H9 (cell line): Measurements from ENCODE around the gene PRORP. TPM values are rescaled to one million over a fixed set of nuclear protein-coding genes. Genes with fewer than 3 reads are reported as not detected.
"Not testable (repeated sequence)": the region's sequence is repeated elsewhere in the genome, so short reads cannot be mapped to it uniquely, and the experiment has no call there.

Experiments used
- DNase-seq: peaks from one replicate; pipeline ENCODE4 v3.0.0-alpha.2; 2017
- H2AFZ ChIP-seq: one replicate; pipeline ENCODE4 v1.6.1; 2013; ENCODE audit warnings: mild to moderate bottlenecking, low read length, control low read depth, moderate library complexity
- H2AK5ac ChIP-seq: 2 replicates; pipeline ENCODE4 v1.6.1; 2013; ENCODE audit warnings: low read length, control low read depth, mixed read lengths; ENCODE audit not compliant: insufficient read length
- H2BK120ac ChIP-seq: one replicate; pipeline ENCODE4 v1.6.1; 2013; ENCODE audit warnings: low read depth, mild to moderate bottlenecking, low read length, control low read depth, inconsistent platforms; ENCODE audit not compliant: poor library complexity, severe bottlenecking
- H2BK12ac ChIP-seq: 2 replicates; pipeline ENCODE4 v1.6.1; 2013; ENCODE audit warnings: low read length, control low read depth, mixed read lengths, low read depth; ENCODE audit not compliant: insufficient read length
- H2BK15ac ChIP-seq: 2 replicates; pipeline ENCODE4 v1.6.1; 2013; ENCODE audit warnings: low read depth, low read length, control low read depth
- H2BK20ac ChIP-seq: one replicate; pipeline ENCODE4 v1.6.1; 2013; ENCODE audit warnings: low read depth, mild to moderate bottlenecking, low read length, control low read depth, inconsistent platforms; ENCODE audit not compliant: poor library complexity, severe bottlenecking
- H2BK5ac ChIP-seq: 2 replicates; pipeline ENCODE4 v1.6.1; 2013; ENCODE audit warnings: low read length, control low read depth, mixed read lengths; ENCODE audit not compliant: insufficient read length
- H3K14ac ChIP-seq: 2 replicates; pipeline ENCODE4 v1.6.1; 2013; ENCODE audit warnings: low read length, control low read depth; ENCODE audit not compliant: insufficient read depth
- H3K18ac ChIP-seq: 2 replicates; pipeline ENCODE4 v1.6.1; 2013; ENCODE audit warnings: low read depth, mild to moderate bottlenecking, mixed read lengths, low read length, control low read depth; ENCODE audit not compliant: insufficient read length
- H3K23ac ChIP-seq: 2 replicates; pipeline ENCODE4 v1.6.1; 2013; ENCODE audit warnings: low read length, control low read depth, mixed read lengths, low read depth; ENCODE audit not compliant: insufficient read length
- H3K23me2 ChIP-seq: 2 replicates; pipeline ENCODE4 v1.6.1; 2013; ENCODE audit warnings: low read depth, mild to moderate bottlenecking, mixed read lengths, low read length, control low read depth; ENCODE audit not compliant: insufficient read length, poor library complexity, severe bottlenecking
- H3K27ac ChIP-seq: 2 replicates; pipeline ENCODE4 v1.5.1; 2013; ENCODE audit warnings: low read length, control low read depth, mixed read lengths, low read depth; ENCODE audit not compliant: insufficient read length
- H3K27me3 ChIP-seq: 2 replicates; pipeline ENCODE4 v1.6.1; 2013; ENCODE audit warnings: low read length, control low read depth, inconsistent platforms; ENCODE audit not compliant: insufficient read depth
- H3K4ac ChIP-seq: 2 replicates; pipeline ENCODE4 v1.6.1; 2013; ENCODE audit warnings: low read depth, mild to moderate bottlenecking, control low read depth, inconsistent platforms, low read length, moderate library complexity
- H3K4me1 ChIP-seq: 2 replicates; pipeline ENCODE4 v1.6.1; 2013; ENCODE audit warnings: low read length, control low read depth, inconsistent platforms; ENCODE audit not compliant: insufficient read depth
- H3K4me2 ChIP-seq: 2 replicates; pipeline ENCODE4 v1.6.1; 2013; ENCODE audit warnings: low read length, control low read depth, mixed read lengths; ENCODE audit not compliant: insufficient read length, insufficient read depth
- H3K56ac ChIP-seq: 2 replicates; pipeline ENCODE4 v1.6.1; 2013; ENCODE audit warnings: low read depth, mild to moderate bottlenecking, mixed read lengths, low read length, control low read depth; ENCODE audit not compliant: insufficient read length
- H3K79me1 ChIP-seq: 2 replicates; pipeline ENCODE4 v1.6.1; 2013; ENCODE audit warnings: low read depth, mild to moderate bottlenecking, moderate library complexity, low read length, control low read depth, inconsistent platforms; ENCODE audit not compliant: insufficient read depth, poor library complexity, severe bottlenecking
- H3K79me2 ChIP-seq: 2 replicates; pipeline ENCODE4 v1.6.1; 2013; ENCODE audit warnings: low read length, control low read depth, inconsistent platforms; ENCODE audit not compliant: insufficient read depth
- H3K9ac ChIP-seq: 2 replicates; pipeline ENCODE4 v1.6.1; 2013; ENCODE audit warnings: low read length, control low read depth, mixed read lengths; ENCODE audit not compliant: insufficient read length; ENCODE audit errors: extremely low read depth
- H3K9me3 ChIP-seq: one replicate; pipeline ENCODE4 v1.6.1; 2013; ENCODE audit warnings: low read depth, low read length, inconsistent platforms; ENCODE audit not compliant: control insufficient read depth
- H3T11ph ChIP-seq: one replicate; pipeline ENCODE4 v1.6.1; 2013; ENCODE audit warnings: mild to moderate bottlenecking, low read length, control low read depth, inconsistent platforms
- H4K20me1 ChIP-seq: one replicate; pipeline ENCODE4 v1.6.1; 2013; ENCODE audit not compliant: control insufficient read depth, insufficient read length, insufficient read depth
- H4K5ac ChIP-seq: 2 replicates; pipeline ENCODE4 v1.6.1; 2013; ENCODE audit warnings: low read depth, mild to moderate bottlenecking, mixed read lengths, low read length, control low read depth; ENCODE audit not compliant: insufficient read length
- H4K8ac ChIP-seq: replicated peaks from 2 replicates; pipeline ENCODE4 v1.6.1; 2013; ENCODE audit warnings: low read length, control low read depth, mixed read lengths, low read depth; ENCODE audit not compliant: insufficient read length
- H4K91ac ChIP-seq: 2 replicates; pipeline ENCODE4 v1.6.1; 2013; ENCODE audit warnings: low read depth, mild to moderate bottlenecking, moderate library complexity, mixed read lengths, low read length, control low read depth; ENCODE audit not compliant: insufficient read length
- H3K27ac Mint-ChIP-seq, 3 experiments: 2 replicates in 2 of 3; 3 replicates in 1 of 3; pipeline ENCODE4 v1.8.0; 2020 to 2021; ENCODE audit warnings: mixed read lengths in 3 of 3, mild to moderate bottlenecking in 1 of 3, moderate library complexity in 1 of 3
- H3K27me3 Mint-ChIP-seq: 2 replicates; pipeline ENCODE4 v1.8.0; 2021; ENCODE audit warnings: low read depth, mild to moderate bottlenecking, moderate library complexity, mixed read lengths
- H3K36me3 Mint-ChIP-seq, 3 experiments: 2 replicates in 2 of 3; 3 replicates in 1 of 3; pipeline ENCODE4 v1.8.0; 2020 to 2021; ENCODE audit warnings: low read depth in 3 of 3, mixed read lengths in 3 of 3; ENCODE audit not compliant: insufficient read depth in 1 of 3
- H3K4me1 Mint-ChIP-seq, 2 experiments: 2 replicates each; pipeline ENCODE4 v1.8.0; 2020; ENCODE audit warnings: mixed read lengths in 2 of 2
- H3K4me3 Mint-ChIP-seq, 2 experiments: 2 replicates in 1 of 2; 3 replicates in 1 of 2; pipeline ENCODE4 v1.8.0; 2020 to 2021; ENCODE audit warnings: mild to moderate bottlenecking in 2 of 2, mixed read lengths in 2 of 2, moderate library complexity in 1 of 2
- H3K9me3 Mint-ChIP-seq, 2 experiments: 2 replicates in 1 of 2; 3 replicates in 1 of 2; pipeline ENCODE4 v1.8.0; 2020; ENCODE audit warnings: mild to moderate bottlenecking in 2 of 2, mixed read lengths in 2 of 2, moderate library complexity in 1 of 2
- WGBS: extraction: QIAGEN DNeasy Blood & Tissue Kit; methylation state at CpG from one replicate; pipeline ENCODE4 v1.1.7; 2013; ENCODE audit warnings: missing lambda C conversion rate, low lambda C conversion rate, mixed read lengths; ENCODE audit not compliant: insufficient read length; ENCODE audit errors: extremely low coverage; 5-methylcytosine and 5-hydroxymethylcytosine counted together
- total RNA-seq: library from RNA; stranded (reverse); gene quantifications from 2 replicates; pipeline ENCODE4 v1.2.1, GENCODE V29; 2021
- TF ChIP-seq, protein P1 (sequence below): fragments of 200-600 bp; sonication (generic); conservative IDR thresholded peaks from 3 replicates; pipeline ENCODE4 v1.8.0; 2021; ENCODE audit warnings: antibody characterized with exemption, mild to moderate bottlenecking

Gene PRORP
- total RNA-seq, 1 experiment from 2014 or later, result 37.7 TPM

DNA sequence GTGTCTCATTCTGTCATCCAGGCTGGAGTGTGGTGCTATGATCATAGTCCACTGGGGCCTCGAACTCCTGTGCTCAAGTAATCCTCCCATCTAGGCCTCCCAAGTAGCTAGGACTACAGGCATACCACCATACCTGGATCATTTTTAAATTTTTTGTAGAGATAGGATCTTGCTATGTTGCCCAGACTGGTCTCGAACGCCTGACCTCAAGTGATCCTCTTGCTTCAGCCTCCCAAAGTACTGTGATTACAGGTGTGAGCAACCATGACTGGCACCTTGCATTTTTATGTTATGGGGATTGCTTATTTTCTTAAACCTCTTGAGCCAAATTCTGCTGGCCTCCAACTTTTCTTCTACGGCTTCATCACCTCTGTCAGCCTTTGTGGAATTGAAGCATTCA, 26.9 kb downstream of the PRORP start:
- Histone ChIP-seq H3T11ph (no peak overlapping the region), H3K4me2 (no peak overlapping the region), H2AK5ac (no peak overlapping the region), H3K27ac (no peak overlapping the region), H3K18ac (no peak overlapping the region), H3K4me1 (no peaks in the 10 kb centered on the region), H3K79me2 (no peaks in the 10 kb centered on the region; the same call in 1 of the 2 replicates), H3K27me3 (no peaks in the 10 kb centered on the region), H4K91ac (no peak overlapping the region), H2BK5ac (no peak overlapping the region), H4K5ac (no peak overlapping the region), H3K23me2 (no peaks in the 10 kb centered on the region), H3K4ac (no peak overlapping the region), H2BK120ac (no peak overlapping the region), H2BK12ac (no peak overlapping the region), H2AFZ (no peak overlapping the region), H2BK15ac (no peak overlapping the region), H4K20me1 (no peaks in the 10 kb centered on the region), H2BK20ac (no peak overlapping the region), H3K9me3 (no peaks in the 10 kb centered on the region), H3K56ac (no peak overlapping the region), H3K79me1 (peaks cover 4% of the 10 kb centered on the region), H3K9ac (no peak overlapping the region), H3K23ac (no peak overlapping the region), H4K8ac (no peak overlapping the region), H3K14ac (no peak overlapping the region)
- DNase-seq, result no peak
- WGBS, result no CpG with 5 or more reads among the region's 4 CpGs
- H3K9me3 Mint-ChIP-seq, result peaks cover 5 to 8% of the 10 kb centered on the region in 2 experiments; a peak in 3 of 5 replicates
- no peak overlapping the region for H3K4me3 Mint-ChIP-seq
- TF ChIP-seq, protein P1, sequence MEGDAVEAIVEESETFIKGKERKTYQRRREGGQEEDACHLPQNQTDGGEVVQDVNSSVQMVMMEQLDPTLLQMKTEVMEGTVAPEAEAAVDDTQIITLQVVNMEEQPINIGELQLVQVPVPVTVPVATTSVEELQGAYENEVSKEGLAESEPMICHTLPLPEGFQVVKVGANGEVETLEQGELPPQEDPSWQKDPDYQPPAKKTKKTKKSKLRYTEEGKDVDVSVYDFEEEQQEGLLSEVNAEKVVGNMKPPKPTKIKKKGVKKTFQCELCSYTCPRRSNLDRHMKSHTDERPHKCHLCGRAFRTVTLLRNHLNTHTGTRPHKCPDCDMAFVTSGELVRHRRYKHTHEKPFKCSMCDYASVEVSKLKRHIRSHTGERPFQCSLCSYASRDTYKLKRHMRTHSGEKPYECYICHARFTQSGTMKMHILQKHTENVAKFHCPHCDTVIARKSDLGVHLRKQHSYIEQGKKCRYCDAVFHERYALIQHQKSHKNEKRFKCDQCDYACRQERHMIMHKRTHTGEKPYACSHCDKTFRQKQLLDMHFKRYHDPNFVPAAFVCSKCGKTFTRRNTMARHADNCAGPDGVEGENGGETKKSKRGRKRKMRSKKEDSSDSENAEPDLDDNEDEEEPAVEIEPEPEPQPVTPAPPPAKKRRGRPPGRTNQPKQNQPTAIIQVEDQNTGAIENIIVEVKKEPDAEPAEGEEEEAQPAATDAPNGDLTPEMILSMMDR, result no peak
- no peak overlapping the region for H3K27ac Mint-ChIP-seq
- no peaks in the 10 kb centered on the region for H3K4me1 Mint-ChIP-seq
- no peaks in the 10 kb centered on the region for H3K27me3 Mint-ChIP-seq
- H3K36me3 Mint-ChIP-seq, result peaks cover 30 to 48% (median 47%) of the 10 kb centered on the region in 3 experiments

DNA sequence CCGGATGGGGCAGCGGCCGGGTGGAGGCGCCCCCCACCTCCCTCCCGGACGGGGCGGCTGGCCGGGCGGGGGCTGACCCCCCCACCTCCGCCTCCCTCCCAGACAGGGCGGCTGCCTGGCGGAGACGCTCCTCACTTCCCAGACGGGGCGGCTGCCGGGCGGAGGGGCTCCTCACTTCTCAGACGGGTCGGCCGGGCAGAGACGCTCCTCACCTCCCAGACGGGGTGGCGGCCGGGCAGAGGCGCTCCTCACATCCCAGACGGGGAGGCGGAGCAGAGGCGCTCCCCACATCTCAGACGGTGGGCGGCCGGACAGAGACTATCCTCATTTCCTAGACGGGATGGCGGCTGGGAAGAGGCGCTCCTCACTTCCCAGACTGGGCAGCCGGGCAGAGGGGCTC, 30.2 kb downstream of the PRORP start:
- peaks cover 30 to 48% (median 40%) of the 10 kb centered on the region in 3 experiments for H3K36me3 Mint-ChIP-seq
- H2BK5ac ChIP-seq, H3T11ph ChIP-seq, H4K91ac ChIP-seq, H2AK5ac ChIP-seq, H3K27ac ChIP-seq, H2BK12ac ChIP-seq, H3K27me3 ChIP-seq, H3K9me3 ChIP-seq, H3K4ac ChIP-seq, H3K79me1 ChIP-seq, H3K4me1 ChIP-seq, H3K23me2 ChIP-seq, H3K27ac Mint-ChIP-seq, H3K14ac ChIP-seq, H3K4me1 Mint-ChIP-seq, DNase-seq, H2AFZ ChIP-seq, H3K18ac ChIP-seq, H2BK15ac ChIP-seq, H4K8ac ChIP-seq, H2BK120ac ChIP-seq, H3K4me3 Mint-ChIP-seq, H3K9ac ChIP-seq, H3K9me3 Mint-ChIP-seq, H2BK20ac ChIP-seq, H4K20me1 ChIP-seq, H3K23ac ChIP-seq, H3K79me2 ChIP-seq, H3K56ac ChIP-seq, H3K27me3 Mint-ChIP-seq, H3K4me2 ChIP-seq, H4K5ac ChIP-seq: not testable (repeated sequence)
- no CpG with 5 or more reads among the region's 35 CpGs for WGBS
